Measurements from ENCODE around the gene THAP2.

GRCh38 chr12:71642264-71642663 lies 21.8 kb upstream of the THAP2 start:
- TF ChIP-seq CTCF (IDR thresholded peaks at IDR 0.05) (no peak), SIN3A (IDR thresholded peaks at IDR 0.05; ENCODE audit: borderline replicate concordance, insufficient read depth, low read depth, low read length) (no peak), POLR2AphosphoS5 (IDR thresholded peaks at IDR 0.05; ENCODE audit: low read depth, low read length) (no peak), TCF7L2 (IDR thresholded peaks at IDR 0.05; ENCODE audit: low read depth, low read length) (no peak)
